IMR-90 (cell line): ENCODE results near the gene PKM. TPM values are rescaled to one million over a fixed set of nuclear protein-coding genes. Genes with fewer than 3 reads are reported as not detected.

Experiments used
- ATAC-seq: fragments of 200-7000 bp; cut with Tn5 transposase; 2 replicates; pipeline ENCODE4 v1.9.1; 2020; ENCODE audit warnings: low read depth, mild to moderate bottlenecking, moderate library complexity
- BruUV-seq: library from RNA; stranded (reverse); fragments of 400-500 nt; replicated peaks from 2 replicates; lab custom pipeline; 2021; lab: Mats Ljungman, UMichigan
- CTCF ChIA-PET: fragments of 300-600 bp; formaldehyde crosslinking; extraction: SDS; loops from one replicate; lab custom pipeline; 2021; ENCODE audit warnings: antibody characterized with exemption; lab: Yijun Ruan, JAX
- POLR2A ChIA-PET: fragments of 300-600 bp; sonication (Branson Sonifier 250); formaldehyde crosslinking; loops from one replicate; lab custom pipeline; 2022; ENCODE audit warnings: antibody characterized with exemption; ENCODE audit not compliant: unreplicated experiment; lab: Charles Lee
- DNase-seq: peaks from one replicate; pipeline ENCODE4 v3.0.0; 2013
- H2AFZ ChIP-seq: replicated peaks from 2 replicates; pipeline ENCODE3; 2013; ENCODE audit warnings: low read length, mild to moderate bottlenecking; ENCODE audit not compliant: poor library complexity
- H2AK5ac ChIP-seq: 2 replicates; pipeline ENCODE4 v1.6.1; 2013; ENCODE audit warnings: low read depth, low read length, inconsistent platforms
- H2AK9ac ChIP-seq: replicated peaks from 2 replicates; pipeline ENCODE3; 2013; ENCODE audit warnings: mild to moderate bottlenecking, low read depth, low read length, moderate library complexity; ENCODE audit not compliant: poor library complexity
- H2BK120ac ChIP-seq: 2 replicates; pipeline ENCODE4 v1.6.1; 2013; ENCODE audit warnings: low read depth, low read length, inconsistent platforms
- H2BK15ac ChIP-seq: 3 replicates; pipeline ENCODE4 v1.6.1; 2013; ENCODE audit warnings: low read depth, low read length, inconsistent platforms
- H2BK20ac ChIP-seq: 2 replicates; pipeline ENCODE4 v1.6.1; 2013; ENCODE audit warnings: low read depth, mild to moderate bottlenecking, inconsistent platforms, low read length, moderate library complexity
- H2BK5ac ChIP-seq: 2 replicates; pipeline ENCODE4 v1.6.1; 2013; ENCODE audit warnings: mild to moderate bottlenecking, low read depth, low read length, inconsistent platforms; ENCODE audit not compliant: poor library complexity, severe bottlenecking
- H3K14ac ChIP-seq: replicated peaks from 2 replicates; pipeline ENCODE4 v1.6.1; 2013; ENCODE audit warnings: low read depth, low read length, inconsistent platforms
- H3K18ac ChIP-seq: 2 replicates; pipeline ENCODE4 v1.6.1; 2013; ENCODE audit warnings: low read depth, low read length, control low read depth
- H3K23ac ChIP-seq: 2 replicates; pipeline ENCODE4 v1.6.1; 2013; ENCODE audit warnings: low read depth, low read length, inconsistent platforms
- H3K27ac ChIP-seq: 2 replicates; pipeline ENCODE4 v1.5.1; 2013; ENCODE audit warnings: mild to moderate bottlenecking, control low read depth, low read length; ENCODE audit not compliant: insufficient read depth
- H3K27me3 ChIP-seq: 2 replicates; pipeline ENCODE4 v1.6.1; 2013; ENCODE audit warnings: low read length; ENCODE audit not compliant: control insufficient read depth, insufficient read depth
- H3K36me3 ChIP-seq: 2 replicates; pipeline ENCODE4 v1.6.1; 2013; ENCODE audit warnings: low read length, mixed read lengths; ENCODE audit not compliant: control insufficient read depth, insufficient read depth
- H3K4ac ChIP-seq: 2 replicates; pipeline ENCODE4 v1.6.1; 2013; ENCODE audit warnings: low read depth, low read length, inconsistent platforms
- H3K4me1 ChIP-seq: 2 replicates; pipeline ENCODE4 v1.6.1; 2013; ENCODE audit warnings: low read length, mixed read lengths; ENCODE audit not compliant: control insufficient read depth, insufficient read depth
- H3K4me2 ChIP-seq: 2 replicates; pipeline ENCODE4 v1.6.1; 2013; ENCODE audit warnings: low read depth, mild to moderate bottlenecking, control low read depth, low read length, moderate library complexity
- H3K4me3 ChIP-seq: 2 replicates; pipeline ENCODE4 v1.5.1; 2013; ENCODE audit warnings: low read depth, mild to moderate bottlenecking, control low read depth, low read length, moderate library complexity; ENCODE audit not compliant: insufficient read depth
- H3K56ac ChIP-seq: 2 replicates; pipeline ENCODE4 v1.6.1; 2013; ENCODE audit warnings: low read length, inconsistent platforms; ENCODE audit not compliant: insufficient read depth; ENCODE audit errors: extremely low read depth
- H3K79me1 ChIP-seq, 2 experiments: 2 replicates each; pipeline ENCODE4 v1.6.1; 2013; ENCODE audit warnings: low read length in 2 of 2, inconsistent platforms in 1 of 2, low read depth in 1 of 2
- H3K9ac ChIP-seq: 2 replicates; pipeline ENCODE4 v1.6.1; 2013; ENCODE audit warnings: low read depth, low read length, control low read depth
- H3K9me1 ChIP-seq: 2 replicates; pipeline ENCODE4 v1.6.1; 2013; ENCODE audit warnings: low read length, inconsistent platforms; ENCODE audit not compliant: insufficient read depth
- H3K9me3 ChIP-seq: 2 replicates; pipeline ENCODE4 v1.6.1; 2013; ENCODE audit warnings: low read length; ENCODE audit not compliant: control insufficient read depth, insufficient read depth
- H4K20me1 ChIP-seq: 2 replicates; pipeline ENCODE4 v1.6.1; 2013; ENCODE audit warnings: low read length, inconsistent platforms; ENCODE audit not compliant: insufficient read depth
- H4K5ac ChIP-seq: 2 replicates; pipeline ENCODE4 v1.6.1; 2013; ENCODE audit warnings: mild to moderate bottlenecking, low read depth, low read length, control low read depth
- H4K8ac ChIP-seq, 2 experiments: 2 replicates each; pipeline ENCODE4 v1.6.1; 2013; ENCODE audit warnings: low read depth in 2 of 2, low read length in 2 of 2, control low read depth in 1 of 2, inconsistent platforms in 1 of 2
- H4K91ac ChIP-seq: 2 replicates; pipeline ENCODE4 v1.6.1; 2013; ENCODE audit warnings: low read depth, low read length, inconsistent platforms; ENCODE audit not compliant: insufficient read depth
- BHLHE40 ChIP-seq: fragments of 150-350 bp; IDR thresholded peaks from 2 replicates; pipeline ENCODE4 v1.6.1; 2016; ENCODE audit warnings: mild to moderate bottlenecking, low read depth, low read length
- CHD1 ChIP-seq: IDR thresholded peaks from 2 replicates; pipeline ENCODE4 v1.6.1; 2012; ENCODE audit warnings: low read depth, low read length, improper control_type of control experiment
- ELK1 ChIP-seq: fragments of 150-350 bp; IDR thresholded peaks from 2 replicates; pipeline ENCODE4 v1.6.1; 2016; ENCODE audit warnings: low read depth, mild to moderate bottlenecking, low read length, moderate library complexity, borderline replicate concordance
- FOS ChIP-seq: fragments of 150-350 bp; IDR thresholded peaks from 2 replicates; pipeline ENCODE4 v1.6.1; 2016; ENCODE audit warnings: low read depth, low read length
- MAZ ChIP-seq: IDR thresholded peaks from 2 replicates; pipeline ENCODE4 v1.6.1; 2012; ENCODE audit warnings: low read depth, mild to moderate bottlenecking, low read length, improper control_type of control experiment, moderate library complexity, borderline replicate concordance
- MXI1 ChIP-seq: IDR thresholded peaks from 2 replicates; pipeline ENCODE4 v1.6.1; 2012; ENCODE audit warnings: low read depth, mild to moderate bottlenecking, low read length, moderate library complexity, borderline replicate concordance
- NFE2L2 ChIP-seq: fragments of 150-350 bp; IDR thresholded peaks from 2 replicates; pipeline ENCODE4 v1.6.1; 2016; ENCODE audit warnings: low read depth, mild to moderate bottlenecking, low read length
- POLR2A ChIP-seq: IDR thresholded peaks from 2 replicates; pipeline ENCODE4 v1.6.1; 2012; ENCODE audit warnings: mild to moderate bottlenecking, low read depth, low read length
- RAD21 ChIP-seq: IDR thresholded peaks from 2 replicates; pipeline ENCODE4 v1.6.1; 2012; ENCODE audit warnings: low read length, improper control_type of control experiment
- RCOR1 ChIP-seq: IDR thresholded peaks from 2 replicates; pipeline ENCODE4 v1.6.1; 2012; ENCODE audit warnings: mild to moderate bottlenecking, low read length, improper control_type of control experiment; ENCODE audit not compliant: insufficient replicate concordance
- RFX5 ChIP-seq: IDR thresholded peaks from 2 replicates; pipeline ENCODE4 v1.8.0; 2012; ENCODE audit warnings: low read depth, mild to moderate bottlenecking, low read length, moderate library complexity
- USF2 ChIP-seq: fragments of 150-350 bp; IDR thresholded peaks from 2 replicates; pipeline ENCODE4 v1.6.1; 2017; ENCODE audit warnings: mild to moderate bottlenecking, antibody characterized with exemption, low read length, low read depth
- WGBS, 2 experiments: methylation state at CpG; one replicate each; pipeline versions ENCODE4 v1.1.5 to v1.1.7; 2013; ENCODE audit warnings: missing lambda C conversion rate in 2 of 2; ENCODE audit not compliant: insufficient read length in 1 of 2; ENCODE audit errors: extremely low coverage in 2 of 2; 5-methylcytosine and 5-hydroxymethylcytosine counted together
- dilution Hi-C: fragments of 300-500 bp; cut with HindIII; formaldehyde crosslinking; loops from one replicate; pipeline ENCODE4 v1.14.3; 2018; ENCODE audit warnings: low sequenced_read_pairs; ENCODE audit not compliant: unreplicated experiment
- in situ Hi-C: fragments of 300-500 bp; cut with MboI; formaldehyde crosslinking; loops from 3 replicates; pipeline ENCODE4 v1.14.3; 2019; ENCODE audit warnings: low sequenced_read_pairs, inconsistent platforms, mixed read lengths
- intact Hi-C: fragments of 100-400 bp; cut with micrococcal nuclease; formaldehyde crosslinking; loops from 2 replicates; pipeline ENCODE4 v1.10.0; 2022
- polyA plus RNA-seq, 3 experiments: library from polyadenylated mRNA; depleted of rRNA; stranded (reverse); fragments of >200 nt; gene quantifications; 2 replicates each; pipeline ENCODE4 v1.2.3, GENCODE V29; 2012; ENCODE audit warnings: low replicate concordance in 1 of 3
- total RNA-seq: library from RNA; depleted of rRNA; stranded (reverse); fragments of >200 nt; gene quantifications from 2 replicates; pipeline ENCODE4 v1.2.3, GENCODE V29; 2012

PKM gene
- total and polyA plus RNA-seq, 2 of the 4 experiments (the other 2 are of a cell fraction), result 2,219 to 3,859 TPM

DNA sequence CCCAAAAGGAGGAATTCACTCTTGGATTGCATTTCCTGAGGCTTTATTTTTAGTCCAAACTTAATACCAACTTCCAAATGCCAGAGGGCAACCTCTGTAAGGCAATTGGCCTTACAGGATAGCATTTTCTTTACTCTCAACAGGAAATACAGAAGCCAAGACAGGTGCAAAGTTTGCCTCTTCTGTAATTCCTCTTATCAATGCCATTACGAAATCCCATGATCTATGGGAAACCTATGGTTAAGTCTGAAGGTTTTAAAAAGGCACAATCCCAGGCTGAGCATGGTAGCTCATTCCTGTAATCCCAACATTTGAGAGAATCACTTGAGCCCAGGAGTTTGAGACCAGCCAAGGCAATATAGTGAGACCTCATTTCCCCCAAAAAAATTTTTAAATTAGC lies 14.9 kb downstream of the PKM start:
- DNase-seq (no peak), ATAC-seq (no peak)
- Histone ChIP-seq H3K23ac (no peak overlapping the region), H3K14ac (no peak overlapping the region), H3K4me3 (no peak overlapping the region), H4K8ac (no peak overlapping the region), H2BK5ac (no peak overlapping the region), H3K4me2 (no peak overlapping the region), H3K9me1 (peaks cover 13% of the 10 kb centered on the region; the same call in 1 of the 2 replicates), H4K20me1 (peaks cover 92% of the 10 kb centered on the region), H4K91ac (no peak overlapping the region), H2BK120ac (no peak overlapping the region), H3K4ac (no peak overlapping the region), H3K27me3 (no peaks in the 10 kb centered on the region), H2AFZ (no peak overlapping the region), H2AK5ac (no peak overlapping the region), H3K36me3 (peaks cover 73% of the 10 kb centered on the region), H3K79me1 (peaks cover 39 to 71% of the 10 kb centered on the region in 2 experiments), H2BK15ac (no peak overlapping the region), H3K56ac (no peak overlapping the region), H3K4me1 (peaks cover 8% of the 10 kb centered on the region), H4K5ac (no peak overlapping the region), H3K9ac (no peak overlapping the region), H3K27ac (no peak overlapping the region), H2AK9ac (no peak overlapping the region), H2BK20ac (no peak overlapping the region), H3K18ac (no peak overlapping the region), H3K9me3 (no peaks in the 10 kb centered on the region)
- TF ChIP-seq CHD1, result no peak
- no peak for TF ChIP-seq NFE2L2
- TF ChIP-seq MAZ, result no peak
- TF ChIP-seq RCOR1, result no peak
- TF ChIP-seq POLR2A, result no peak
- TF ChIP-seq BHLHE40, result no peak
- TF ChIP-seq ELK1, result no peak
- no peak for TF ChIP-seq RAD21
- no peak for TF ChIP-seq FOS
- TF ChIP-seq RFX5, result no peak
- TF ChIP-seq USF2, result no peak
- TF ChIP-seq MXI1, result no peak
- CTCF ChIA-PET, result interaction anchor here (2.8 kb wide), 1 partner anchor 10 kb away, joined by 11 read pairs; no protein-coding TSS in a partner anchor
- BruUV-seq, result no TSS peak
- dilution Hi-C loops (no loop called here), intact Hi-C loops (no loop called here), in situ Hi-C loops (no loop called here)
- POLR2A ChIA-PET, result no interaction called here
- no CpG with 5 or more reads among the region's 1 CpG for WGBS, 2 experiments
